MM.1S (cell line): ENCODE results near the gene MID1.

Experiments used
- DNase-seq: peaks from one replicate; pipeline ENCODE4 v3.0.0-alpha.2; 2015
- H2AFZ ChIP-seq: fragments of 300-600 bp; sonication (generic); 2 replicates; pipeline ENCODE4 v1.6.0; 2016; ENCODE audit warnings: antibody characterized with exemption, low read length
- H3F3A ChIP-seq: fragments of 300-600 bp; sonication (generic); 2 replicates; pipeline ENCODE4 v1.6.1; 2016; ENCODE audit warnings: mild to moderate bottlenecking, antibody characterized with exemption, low read length, moderate library complexity, mixed read lengths; ENCODE audit not compliant: insufficient read depth
- H3K27ac ChIP-seq: fragments of 300-600 bp; sonication (generic); 2 replicates; pipeline ENCODE4 v1.5.1; 2016; ENCODE audit warnings: mild to moderate bottlenecking, low read length
- H3K27me3 ChIP-seq: fragments of 300-600 bp; sonication (generic); replicated peaks from 2 replicates; pipeline ENCODE4 v1.6.0; 2016; ENCODE audit warnings: low read length; ENCODE audit not compliant: insufficient read depth
- H3K36me3 ChIP-seq: fragments of 300-600 bp; sonication (generic); replicated peaks from 2 replicates; pipeline ENCODE4 v1.6.1; 2016; ENCODE audit warnings: mild to moderate bottlenecking, low read length, mixed read lengths; ENCODE audit not compliant: insufficient read depth
- H3K4me1 ChIP-seq: fragments of 300-600 bp; sonication (generic); 2 replicates; pipeline ENCODE4 v1.6.1; 2016; ENCODE audit warnings: low read length, mixed read lengths
- H3K4me2 ChIP-seq: fragments of 300-600 bp; sonication (generic); 2 replicates; pipeline ENCODE4 v1.6.0; 2016; ENCODE audit warnings: low read depth, low read length
- H3K4me3 ChIP-seq: fragments of 300-600 bp; sonication (generic); 2 replicates; pipeline ENCODE4 v1.5.1; 2016; ENCODE audit warnings: low read length, mixed read lengths
- H3K79me2 ChIP-seq: fragments of 300-600 bp; sonication (generic); 2 replicates; pipeline ENCODE4 v1.6.1; 2016; ENCODE audit warnings: mixed run types, low read length, mixed read lengths
- H3K9ac ChIP-seq: fragments of 300-600 bp; sonication (generic); 2 replicates; pipeline ENCODE4 v1.6.1; 2016; ENCODE audit warnings: low read length, mixed read lengths
- H3K9me2 ChIP-seq: fragments of 300-600 bp; sonication (generic); replicated peaks from 2 replicates; pipeline ENCODE4 v1.6.1; 2016; ENCODE audit warnings: mild to moderate bottlenecking, low read length, mixed read lengths; ENCODE audit not compliant: insufficient read depth
- H3K9me3 ChIP-seq: fragments of 300-600 bp; sonication (generic); replicated peaks from 2 replicates; pipeline ENCODE4 v1.6.1; 2016; ENCODE audit warnings: mild to moderate bottlenecking, low read length, mixed read lengths; ENCODE audit not compliant: insufficient read depth
- H4K20me1 ChIP-seq: fragments of 300-600 bp; sonication (generic); 2 replicates; pipeline ENCODE4 v1.6.1; 2016; ENCODE audit warnings: mild to moderate bottlenecking, low read length, moderate library complexity, mixed read lengths; ENCODE audit not compliant: insufficient read depth
- CTCF ChIP-seq: fragments of 300-600 bp; sonication (generic); IDR thresholded peaks from 2 replicates; pipeline ENCODE4 v1.5.1; 2016; ENCODE audit warnings: antibody characterized with exemption, low read length, mixed read lengths
- EZH2 ChIP-seq: fragments of 300-600 bp; sonication (generic); optimal IDR thresholded peaks from 2 replicates; pipeline ENCODE3; 2017; ENCODE audit warnings: low read depth, mild to moderate bottlenecking, antibody characterized with exemption, low read length, mixed read lengths
- EZH2phosphoT487 ChIP-seq: fragments of 300-600 bp; sonication (generic); IDR thresholded peaks from 2 replicates; pipeline ENCODE4 v1.6.1; 2018; ENCODE audit warnings: antibody characterized with exemption, low read length

Gene MID1

GRCh38 chrX:10603612-10604011, 16.8 kb downstream of the MID1 start:
- H4K20me1 ChIP-seq, result no peaks in the 10 kb centered on the region
- H3K79me2 ChIP-seq, result no peaks in the 10 kb centered on the region
- H3K27me3 ChIP-seq, result no peaks in the 10 kb centered on the region
- no peak for DNase-seq
- H3F3A ChIP-seq, result no peaks in the 10 kb centered on the region
- H3K4me3 ChIP-seq, result no peak overlapping the region
- H3K36me3 ChIP-seq, result no peaks in the 10 kb centered on the region
- no peak overlapping the region for H3K27ac ChIP-seq
- no peak overlapping the region for H2AFZ ChIP-seq
- no peak overlapping the region for H3K4me2 ChIP-seq
- H3K9me2 ChIP-seq, result no peaks in the 10 kb centered on the region
- no peaks in the 10 kb centered on the region for H3K9me3 ChIP-seq
- H3K9ac ChIP-seq, result no peak overlapping the region
- H3K4me1 ChIP-seq, result peaks cover 6% of the 10 kb centered on the region; the same call in 1 of the 2 replicates
- TF ChIP-seq CTCF (no peak), EZH2phosphoT487 (no peak), EZH2 (no peak)

- no peaks in the 10 kb centered on the region for H4K20me1 ChIP-seq
- DNase-seq, result peak; percentile 45
- TF ChIP-seq EZH2phosphoT487 (no peak), EZH2 (no peak)
- H3K4me1 ChIP-seq, result peaks cover 6% of the 10 kb centered on the region; the same call in 1 of the 2 replicates
- no peaks in the 10 kb centered on the region for H3K9me3 ChIP-seq
- no peaks in the 10 kb centered on the region for H3K27me3 ChIP-seq
- no peak overlapping the region for H3K4me2 ChIP-seq
- H2AFZ ChIP-seq, result no peak overlapping the region
- H3K9ac ChIP-seq, result no peak overlapping the region
- no peaks in the 10 kb centered on the region for H3K79me2 ChIP-seq
- no peak overlapping the region for H3K27ac ChIP-seq
- H3K9me2 ChIP-seq, result no peaks in the 10 kb centered on the region
- H3K4me3 ChIP-seq, result no peak overlapping the region
- no peaks in the 10 kb centered on the region for H3F3A ChIP-seq
- no peaks in the 10 kb centered on the region for H3K36me3 ChIP-seq
Measured at GRCh38 chrX:10602646-10603045, 17.7 kb downstream of the MID1 start.

GRCh38 chrX:10600479-10600878, 19.9 kb downstream of the MID1 start:
- no peaks in the 10 kb centered on the region for H3K27me3 ChIP-seq
- no peaks in the 10 kb centered on the region for H4K20me1 ChIP-seq
- no peak for DNase-seq
- H3K9me2 ChIP-seq, result no peaks in the 10 kb centered on the region
- H3K36me3 ChIP-seq, result no peaks in the 10 kb centered on the region
- no peak overlapping the region for H3K4me3 ChIP-seq
- H3F3A ChIP-seq, result no peaks in the 10 kb centered on the region
- H3K4me1 ChIP-seq, result peaks cover 6% of the 10 kb centered on the region; the same call in 1 of the 2 replicates
- TF ChIP-seq CTCF (no peak), EZH2phosphoT487 (no peak), EZH2 (no peak)
- no peak overlapping the region for H3K27ac ChIP-seq
- H3K9me3 ChIP-seq, result no peaks in the 10 kb centered on the region
- no peak overlapping the region for H3K4me2 ChIP-seq
- H2AFZ ChIP-seq, result no peak overlapping the region
- no peaks in the 10 kb centered on the region for H3K79me2 ChIP-seq
- H3K9ac ChIP-seq, result no peak overlapping the region

- TF ChIP-seq CTCF (no peak), EZH2 (no peak), EZH2phosphoT487 (no peak)
- Histone ChIP-seq H3K9me3 (no peaks in the 10 kb centered on the region), H3K36me3 (no peaks in the 10 kb centered on the region), H3F3A (no peaks in the 10 kb centered on the region), H3K4me2 (no peak overlapping the region), H4K20me1 (no peaks in the 10 kb centered on the region), H3K79me2 (no peaks in the 10 kb centered on the region), H3K27ac (no peak overlapping the region), H3K4me1 (peaks cover 6% of the 10 kb centered on the region; the same call in 1 of the 2 replicates), H3K27me3 (no peaks in the 10 kb centered on the region), H3K9ac (no peak overlapping the region), H2AFZ (no peak overlapping the region), H3K4me3 (no peak overlapping the region), H3K9me2 (no peaks in the 10 kb centered on the region)
- DNase-seq, result no peak
Measured at GRCh38 chrX:10598540-10598939, 21.8 kb downstream of the MID1 start.
